ENCODE results near the gene USP21. TPM values are rescaled to one million over a fixed set of nuclear protein-coding genes. Genes with fewer than 3 reads are reported as not detected.
"Not testable (repeated sequence)": the region's sequence is repeated elsewhere in the genome, so short reads cannot be mapped to it uniquely, and the experiment has no call there.

The USP21 gene, protein sequence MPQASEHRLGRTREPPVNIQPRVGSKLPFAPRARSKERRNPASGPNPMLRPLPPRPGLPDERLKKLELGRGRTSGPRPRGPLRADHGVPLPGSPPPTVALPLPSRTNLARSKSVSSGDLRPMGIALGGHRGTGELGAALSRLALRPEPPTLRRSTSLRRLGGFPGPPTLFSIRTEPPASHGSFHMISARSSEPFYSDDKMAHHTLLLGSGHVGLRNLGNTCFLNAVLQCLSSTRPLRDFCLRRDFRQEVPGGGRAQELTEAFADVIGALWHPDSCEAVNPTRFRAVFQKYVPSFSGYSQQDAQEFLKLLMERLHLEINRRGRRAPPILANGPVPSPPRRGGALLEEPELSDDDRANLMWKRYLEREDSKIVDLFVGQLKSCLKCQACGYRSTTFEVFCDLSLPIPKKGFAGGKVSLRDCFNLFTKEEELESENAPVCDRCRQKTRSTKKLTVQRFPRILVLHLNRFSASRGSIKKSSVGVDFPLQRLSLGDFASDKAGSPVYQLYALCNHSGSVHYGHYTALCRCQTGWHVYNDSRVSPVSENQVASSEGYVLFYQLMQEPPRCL
- total RNA-seq (2014; rRNA removed; shearing (Covaris generic)): 4.4 and 9.3 TPM in 2 replicates

DNA sequence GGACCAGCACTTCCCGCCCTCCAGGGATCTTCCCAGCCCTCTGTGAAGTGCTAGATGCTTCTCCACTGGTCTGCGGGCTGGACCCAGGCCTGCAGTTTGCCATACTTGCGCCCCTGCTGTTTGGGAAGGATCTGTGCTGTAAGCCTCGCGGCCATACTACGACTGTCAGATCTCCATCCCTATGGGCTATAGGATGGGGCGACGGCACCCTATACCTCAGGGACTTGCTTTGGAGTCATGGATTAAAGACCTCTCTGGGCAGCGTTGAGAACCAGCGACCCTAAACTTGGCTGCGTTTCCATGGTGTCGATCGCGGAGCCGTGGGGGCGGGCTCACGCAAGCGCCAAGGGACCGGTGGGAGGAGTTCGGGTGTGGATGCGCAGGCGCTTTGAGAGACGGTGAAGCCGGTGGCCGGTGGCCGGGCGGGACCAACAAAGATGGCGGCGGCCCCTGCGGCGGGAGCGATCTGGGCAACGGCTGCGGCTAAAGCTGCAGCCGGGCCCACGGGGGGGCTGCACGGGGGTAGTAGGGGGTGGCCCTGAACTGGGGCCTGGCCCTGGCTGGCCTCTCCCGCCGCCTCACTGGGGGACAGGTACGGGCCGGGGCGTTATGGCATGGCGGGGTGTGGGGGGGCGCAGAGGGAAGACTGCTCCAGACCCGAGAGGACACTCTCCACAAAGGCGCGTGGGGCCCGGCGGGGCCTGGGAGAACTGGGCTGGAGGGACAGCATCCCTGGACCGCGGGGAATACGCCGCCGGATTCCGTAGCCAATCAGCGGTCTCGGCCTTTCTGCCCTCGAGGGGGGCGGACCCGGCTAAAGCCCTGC, at the start of gene USP21:
Gene USP21 (plus strand): TSS at position 414 of the 826 bp plus-strand sequence. CDS start 1,141 bp downstream, outside the sequence.
- DNase-seq (ENCODE audit: low read depth): peak; percentile 85

DNA sequence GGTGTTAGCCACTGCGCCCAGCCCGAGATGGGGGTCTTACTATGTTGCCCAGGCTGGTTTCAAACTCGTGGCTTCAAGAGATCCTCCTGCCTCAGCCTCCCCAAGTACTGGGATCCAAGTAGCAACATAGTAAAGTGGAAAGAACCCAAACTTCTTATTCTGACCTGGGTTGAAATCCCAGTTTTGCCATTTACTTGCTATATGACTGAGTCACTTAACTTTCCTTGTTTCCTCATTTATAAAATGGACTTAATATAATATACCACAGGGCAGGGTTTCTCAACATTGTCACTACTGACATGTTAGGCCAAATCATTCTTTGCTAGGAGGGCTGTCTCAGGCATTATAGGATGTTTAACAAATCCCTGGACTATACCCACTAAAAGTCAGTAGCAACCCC, 48.2 kb upstream of the USP21 start:
- no peak for DNase-seq (ENCODE audit: low read depth)

DNA sequence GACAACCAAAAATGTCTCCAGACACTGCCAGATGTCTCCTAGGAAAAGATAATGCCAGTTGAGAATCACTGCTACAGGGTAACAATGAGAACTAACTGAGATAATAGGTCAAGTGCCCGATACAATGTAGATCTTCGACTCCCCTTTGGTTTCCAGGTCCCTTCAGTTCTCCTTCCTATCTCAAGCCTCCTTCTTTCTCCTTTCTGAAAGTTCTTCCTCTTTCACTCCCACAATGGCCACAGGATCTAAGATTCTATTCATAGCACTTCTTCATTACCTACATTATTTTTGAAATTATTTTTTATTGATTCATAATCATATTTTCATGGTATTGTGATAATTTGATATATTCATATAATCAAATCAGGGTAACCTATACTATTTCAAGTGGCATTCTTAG, 47.8 kb upstream of the USP21 start:
- no peak for DNase-seq (ENCODE audit: low read depth)

DNA sequence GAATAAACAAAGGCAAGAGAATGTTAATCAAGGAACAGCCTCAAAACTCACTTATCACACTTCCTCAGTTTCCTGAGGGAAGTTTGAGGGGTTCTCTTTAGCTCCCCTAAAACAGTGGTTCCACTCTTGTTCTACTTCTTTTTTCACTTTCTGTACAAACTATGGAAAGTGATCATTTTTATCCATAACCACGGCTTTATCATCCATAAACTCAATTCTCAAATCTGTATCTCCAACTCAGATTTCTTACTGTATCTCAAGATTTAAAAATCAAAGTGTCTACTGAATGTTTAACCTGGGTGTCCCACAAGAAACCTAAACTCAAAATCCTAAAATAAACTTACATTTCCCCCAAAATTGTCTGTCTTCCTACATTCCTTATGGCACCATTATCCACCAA, 45.4 kb upstream of the USP21 start:
- DNase-seq (ENCODE audit: low read depth): no peak

DNA sequence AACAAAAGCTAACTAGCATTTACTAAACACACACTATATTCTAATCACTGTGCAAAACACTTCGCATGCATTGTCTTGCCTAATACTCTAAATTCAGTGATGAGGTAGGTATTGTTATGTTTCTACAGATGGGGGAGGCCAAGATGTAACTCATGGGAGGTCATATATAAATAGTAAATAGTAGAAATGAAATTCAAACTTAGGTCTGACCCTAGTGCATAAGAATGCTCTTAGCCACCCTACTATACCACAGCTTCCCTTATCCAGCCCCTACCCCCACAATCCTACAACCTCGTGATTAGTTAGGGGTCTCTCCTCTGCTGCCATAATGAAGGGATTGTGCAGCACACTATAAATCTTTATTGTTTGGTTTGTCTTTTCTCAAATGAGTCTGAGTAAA, 44.7 kb upstream of the USP21 start:
- no peak for DNase-seq (ENCODE audit: low read depth)

GRCh38 chr1:161115132-161115711, 44.1 kb upstream of the USP21 start:
- DNase-seq (ENCODE audit: low read depth): peak; percentile 94

DNA sequence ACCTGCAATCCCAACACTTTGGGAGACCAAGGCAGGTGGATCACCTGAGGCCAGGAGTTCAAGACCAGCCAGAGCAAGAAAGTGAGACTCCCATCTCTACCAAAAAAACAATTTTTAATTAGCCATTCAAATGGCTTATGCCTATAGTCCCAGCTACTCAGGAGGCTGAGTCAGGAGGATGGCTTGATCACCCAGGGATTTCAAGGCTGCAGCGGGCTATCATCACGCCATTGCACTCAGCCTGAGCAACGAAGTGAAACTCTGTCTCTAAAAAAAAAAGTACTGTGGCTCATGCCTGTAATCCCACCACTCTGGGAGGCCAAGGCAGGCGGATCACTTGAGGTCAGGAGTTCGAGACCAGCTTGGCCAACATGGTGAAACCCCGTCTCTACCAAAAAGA, 43.3 kb upstream of the USP21 start:
- DNase-seq (ENCODE audit: low read depth): not testable (repeated sequence)

DNA sequence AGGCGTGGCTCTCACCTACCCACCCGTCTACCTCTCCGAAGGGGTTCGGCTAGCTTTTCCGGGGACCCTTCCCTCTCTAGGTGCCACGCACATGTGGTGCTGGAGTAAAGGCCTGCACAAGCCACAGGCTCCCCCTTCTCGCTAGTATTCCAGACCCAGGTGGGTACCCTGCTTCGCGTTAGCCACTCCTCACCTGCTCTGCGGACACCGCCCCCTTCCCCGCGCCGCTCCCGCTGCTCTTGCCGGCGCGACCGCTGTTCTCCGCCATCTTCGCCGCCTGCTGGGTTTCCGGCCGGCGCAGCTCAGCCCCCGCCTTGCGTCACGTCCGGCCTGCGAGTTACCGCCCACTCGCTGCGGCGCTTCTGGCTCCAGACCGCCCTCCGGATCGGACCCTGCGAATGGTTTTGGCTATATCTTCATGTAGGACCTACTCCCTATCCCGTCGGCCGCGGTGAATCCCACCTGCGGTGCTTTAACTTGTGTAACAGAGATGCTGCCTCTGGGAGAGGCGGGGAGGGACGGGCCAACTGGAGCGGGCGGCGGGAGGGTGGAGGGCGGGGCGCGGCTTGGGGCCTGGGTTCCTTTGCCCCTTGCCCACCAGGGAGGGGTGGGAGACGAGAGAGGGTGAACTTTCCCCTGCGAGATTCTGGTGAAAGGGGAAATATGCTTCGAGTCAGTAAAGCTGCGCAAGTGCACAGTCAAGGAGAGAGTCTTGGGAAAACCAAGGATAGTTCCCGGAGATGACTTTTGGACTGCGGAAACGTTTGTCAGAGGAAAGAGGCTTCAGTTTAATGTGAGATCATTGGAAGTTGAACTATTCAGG, 41.3 kb upstream of the USP21 start, which contains the start of the genes NIT1 and PFDN2:
Gene NIT1 (plus strand): TSS at position 347 of the 823 bp plus-strand sequence. CDS start 72 bp downstream, at position 419.
Gene PFDN2 (minus strand): TSS at position 279 of the 823 bp plus-strand sequence. CDS start 11 bp downstream, at position 268.
- DNase-seq (ENCODE audit: low read depth): peak; percentile 76

- peak; percentile 55 for DNase-seq (ENCODE audit: low read depth)
These were observed 40.0 kb upstream of the USP21 start for GRCh38 chr1:161119092-161119903.

GRCh38 chr1:161121042-161121650, 38.2 kb upstream of the USP21 start:
- no peak for DNase-seq (ENCODE audit: low read depth)

DNA sequence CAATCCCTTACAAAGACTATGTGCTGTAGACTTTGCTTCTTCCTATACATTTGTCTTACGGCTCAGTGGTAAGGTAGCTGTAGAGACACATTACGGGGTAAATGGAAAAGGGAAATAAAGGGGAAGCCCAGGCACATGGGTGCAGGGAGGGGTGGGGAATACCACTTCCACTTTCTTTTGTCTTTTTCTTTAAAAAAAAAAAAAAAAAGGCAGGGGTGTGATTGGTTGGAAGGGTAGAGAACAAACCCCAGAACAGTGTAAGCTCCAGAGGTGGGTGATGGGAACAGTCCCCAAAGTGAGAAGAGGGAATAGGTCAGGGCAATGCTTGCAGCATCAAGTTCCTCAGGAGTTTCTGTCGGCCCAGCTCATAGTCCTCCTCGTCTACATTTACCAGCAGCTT, 37.5 kb upstream of the USP21 start:
- no peak for DNase-seq (ENCODE audit: low read depth)

- DNase-seq (ENCODE audit: low read depth): no peak
These were observed 36.3 kb upstream of the USP21 start for GRCh38 chr1:161122967-161123366.

- no peak for DNase-seq (ENCODE audit: low read depth)
These were observed 31.7 kb upstream of the USP21 start for GRCh38 chr1:161127649-161128048.

DNA sequence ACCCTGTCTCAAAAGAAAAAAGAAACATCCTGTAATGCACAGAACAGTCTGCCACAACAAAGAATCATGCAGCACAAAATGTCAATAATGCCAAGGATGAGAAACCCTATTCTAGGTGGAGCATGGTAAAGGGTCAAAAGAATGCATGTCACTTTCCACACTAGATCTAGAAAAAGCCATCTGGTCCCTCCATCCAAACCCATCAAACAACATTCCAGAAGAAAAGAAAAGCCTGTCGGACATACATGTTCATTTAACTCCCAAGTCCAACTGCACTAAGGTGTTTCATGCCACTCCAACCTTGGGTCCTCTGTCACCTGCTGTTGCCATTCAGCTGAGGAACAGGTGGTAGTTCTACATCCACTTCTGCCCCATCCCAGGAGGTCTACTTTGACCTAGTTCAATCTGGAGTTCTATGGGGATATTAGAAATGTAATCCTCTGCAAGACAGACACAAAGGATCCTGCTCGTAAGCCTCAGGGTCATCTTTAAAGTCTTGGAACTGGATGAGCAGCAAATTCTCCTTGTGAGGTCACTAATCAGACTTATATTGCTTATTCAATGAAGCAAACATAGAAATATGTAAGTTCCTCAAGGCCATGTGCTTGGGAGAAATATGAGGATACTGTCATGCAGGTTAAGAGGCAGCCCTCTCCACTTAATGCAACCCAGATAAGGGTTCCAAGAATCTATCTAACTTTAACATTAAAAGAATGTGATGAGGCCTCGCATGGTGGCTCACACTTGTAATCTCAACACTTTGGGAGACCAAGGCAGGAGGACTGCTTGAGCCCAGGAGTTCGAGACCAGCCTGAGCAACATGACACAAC, 30.5 kb upstream of the USP21 start:
- DNase-seq (ENCODE audit: low read depth): no peak

GRCh38 chr1:161130266-161130665, 29.0 kb upstream of the USP21 start:
- DNase-seq (ENCODE audit: low read depth): no peak

DNA sequence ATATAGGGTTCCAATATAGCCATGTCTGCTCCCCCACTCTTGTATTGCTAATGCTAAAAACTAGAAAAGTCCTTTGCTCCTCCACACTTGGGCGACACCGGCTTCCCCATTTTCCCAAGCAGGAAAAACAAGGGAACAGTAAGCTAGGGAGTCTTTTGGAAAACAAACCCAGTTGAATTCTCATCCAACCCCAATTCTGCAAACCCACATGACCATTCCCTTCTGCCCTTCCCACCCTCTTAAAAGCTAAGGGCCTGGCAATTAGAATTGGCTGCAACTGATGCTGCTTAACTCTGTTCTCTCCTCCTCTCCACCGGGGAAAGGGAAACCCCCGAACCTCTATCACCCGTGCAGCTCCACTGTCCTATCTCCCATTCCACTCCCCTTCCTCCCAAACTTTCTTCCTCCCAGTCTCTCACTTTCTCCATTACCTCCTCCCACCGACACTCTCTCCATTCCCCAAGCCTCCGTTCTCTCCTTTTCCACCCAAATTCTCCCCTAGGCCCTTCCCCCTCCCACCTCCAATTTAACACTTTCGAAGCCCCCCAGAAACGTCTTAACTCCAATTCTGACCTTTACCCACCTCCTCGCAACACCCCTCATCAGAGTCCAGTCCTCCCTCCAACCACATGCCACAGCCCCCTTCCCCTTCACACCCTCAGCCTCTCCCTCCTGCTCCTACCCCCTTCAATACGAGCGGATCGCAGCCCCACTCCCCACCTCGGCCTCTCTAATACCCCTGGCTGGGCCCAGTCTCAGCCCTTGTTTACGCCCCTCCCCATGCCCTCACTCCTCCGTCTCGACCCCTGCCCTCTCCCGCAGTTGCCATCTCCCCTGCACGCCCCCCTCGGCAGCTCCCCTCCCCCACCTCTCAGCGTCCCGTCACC, 27.5 kb upstream of the USP21 start:
- DNase-seq (ENCODE audit: low read depth): no peak

DNA sequence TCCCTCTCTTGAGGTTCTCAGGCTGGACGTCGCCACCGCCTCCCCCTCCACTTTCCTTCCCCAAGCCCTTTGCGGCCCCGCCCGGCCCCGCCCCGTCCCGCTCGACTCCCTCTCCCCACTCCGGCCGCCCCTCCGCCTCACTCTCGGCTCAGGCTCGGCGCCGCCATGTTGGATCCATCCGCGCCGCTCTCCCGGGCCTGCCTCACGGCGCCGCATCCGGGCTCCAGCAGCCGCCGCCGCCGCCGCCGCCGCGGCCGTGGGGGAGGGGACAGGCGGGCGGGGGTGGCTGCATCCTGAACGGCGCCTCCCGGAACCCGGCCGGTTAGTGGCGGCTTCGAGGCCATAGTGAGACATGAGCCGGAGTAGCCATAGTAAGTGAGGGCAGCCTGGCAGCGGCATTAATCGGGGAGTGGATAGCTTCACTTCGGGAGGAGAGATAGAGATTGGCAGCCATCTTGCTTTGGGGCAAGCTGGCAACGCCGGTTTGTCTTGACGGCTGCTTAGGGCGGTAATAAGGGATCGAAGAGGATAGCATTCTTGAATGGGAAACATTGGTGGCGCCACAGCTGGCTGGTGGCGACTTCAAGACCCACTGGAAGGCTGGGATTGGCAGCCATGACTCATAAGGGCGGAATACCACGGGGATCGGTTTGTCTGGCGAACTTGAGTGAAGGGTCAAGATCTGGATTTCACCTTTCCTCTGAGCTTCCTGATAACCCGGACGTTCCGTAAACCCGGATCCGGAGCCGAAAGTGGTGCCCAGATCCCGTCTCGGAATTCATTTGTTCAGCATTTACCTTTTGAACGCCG, 26.7 kb upstream of the USP21 start, which contains the start of gene DEDD:
Gene DEDD (minus strand): TSS at position 258 of the 810 bp plus-strand sequence. CDS start 8,205 bp downstream, outside the sequence.
- peak; percentile 92 for DNase-seq (ENCODE audit: low read depth)

Measured in RPMI7951 (cell line).